NT2/D1 (cell line): ENCODE measurements around the gene ALDH16A1.

Experiments
- DNase-seq: peaks from one replicate; pipeline ENCODE4 v3.0.0-alpha.2; 2011; ENCODE audit warnings: low read depth, low spot score
- H3K27me3 ChIP-seq: 2 replicates; pipeline ENCODE4 v1.6.0; 2011; ENCODE audit warnings: mild to moderate bottlenecking; ENCODE audit not compliant: insufficient read length, insufficient read depth
- H3K36me3 ChIP-seq: 2 replicates; pipeline ENCODE4 v1.6.1; 2011; ENCODE audit warnings: mild to moderate bottlenecking, low read length, mixed read lengths; ENCODE audit not compliant: insufficient read depth, insufficient read length
- H3K4me1 ChIP-seq: 2 replicates; pipeline ENCODE4 v1.5.1; 2011; ENCODE audit not compliant: insufficient read depth, insufficient read length
- H3K4me3 ChIP-seq: 2 replicates; pipeline ENCODE4 v1.5.1; 2011; ENCODE audit warnings: low read depth; ENCODE audit not compliant: insufficient read length
- H3K9ac ChIP-seq: 2 replicates; pipeline ENCODE4 v1.6.0; 2011; ENCODE audit warnings: low read depth; ENCODE audit not compliant: insufficient read length
- H3K9me3 ChIP-seq: 2 replicates; pipeline ENCODE4 v1.5.1; 2011; ENCODE audit warnings: mild to moderate bottlenecking, low read length; ENCODE audit not compliant: insufficient read depth
- SUZ12 ChIP-seq: IDR thresholded peaks from 2 replicates; pipeline ENCODE4 v1.6.1; 2011; ENCODE audit not compliant: insufficient read length, insufficient read depth; ENCODE audit errors: extremely low read depth
- YY1 ChIP-seq: IDR thresholded peaks from 2 replicates; pipeline ENCODE4 v1.6.1; 2011; ENCODE audit not compliant: insufficient read length, insufficient read depth
- ZNF274 ChIP-seq: IDR thresholded peaks from 2 replicates; pipeline ENCODE4 v1.6.1; 2011; ENCODE audit warnings: mild to moderate bottlenecking, low read depth, low read length

Gene ALDH16A1

GRCh38 chr19:49423985-49424303, 29.1 kb upstream of the ALDH16A1 start:
- TF ChIP-seq YY1 (no peak), SUZ12 (no peak), ZNF274 (no peak)
- no peak for DNase-seq
- peak overlapping the region; percentile 2 for H3K9ac ChIP-seq
- no peak overlapping the region for H3K4me3 ChIP-seq
- no peaks in the 10 kb centered on the region for H3K9me3 ChIP-seq
- peaks cover 11% of the 10 kb centered on the region for H3K4me1 ChIP-seq
- H3K27me3 ChIP-seq = peaks cover 64% of the 10 kb centered on the region
- no peaks in the 10 kb centered on the region for H3K36me3 ChIP-seq

GRCh38 chr19:49425178-49425577, 27.8 kb upstream of the ALDH16A1 start, which contains the start of gene GFY:
Gene GFY, plus strand, starts transcription at chr19:49425388. Its CDS starts 1,043 bp downstream, at chr19:49426431.
- TF ChIP-seq SUZ12 (no peak), YY1 (no peak), ZNF274 (no peak)
- Histone ChIP-seq H3K4me1 (peaks cover 11% of the 10 kb centered on the region), H3K27me3 (peaks cover 69% of the 10 kb centered on the region), H3K9ac (no peak within 1 kb of the TSS), H3K36me3 (no peaks in the 10 kb centered on the region), H3K4me3 (peak within 1 kb of the TSS; percentile 5), H3K9me3 (no peaks in the 10 kb centered on the region)
- no peak for DNase-seq

- no peak for DNase-seq
- TF ChIP-seq ZNF274 = no peak
- TF ChIP-seq YY1 = no peak
- no peak for TF ChIP-seq SUZ12
- Histone ChIP-seq H3K4me1 (peaks cover 7% of the 10 kb centered on the region), H3K4me3 (peak overlapping the region; percentile 5), H3K27me3 (peaks cover 68% of the 10 kb centered on the region), H3K9ac (no peak overlapping the region), H3K36me3 (no peaks in the 10 kb centered on the region), H3K9me3 (no peaks in the 10 kb centered on the region)
Measured at GRCh38 chr19:49425922-49426592, 27.0 kb upstream of the ALDH16A1 start.

- DNase-seq = no peak
- Histone ChIP-seq H3K9me3 (no peaks in the 10 kb centered on the region), H3K4me1 (peaks cover 7% of the 10 kb centered on the region), H3K9ac (no peak overlapping the region), H3K36me3 (no peaks in the 10 kb centered on the region), H3K27me3 (peaks cover 63% of the 10 kb centered on the region), H3K4me3 (no peak overlapping the region)
- no peak for TF ChIP-seq ZNF274
- no peak for TF ChIP-seq YY1
- no peak for TF ChIP-seq SUZ12
Measured at GRCh38 chr19:49427339-49427738, 25.7 kb upstream of the ALDH16A1 start.

GRCh38 chr19:49427855-49428546, 25.0 kb upstream of the ALDH16A1 start:
- Histone ChIP-seq H3K27me3 (peaks cover 63% of the 10 kb centered on the region), H3K4me1 (peaks cover 5% of the 10 kb centered on the region), H3K9ac (peak overlapping the region; percentile 56), H3K4me3 (peak overlapping the region; percentile 45), H3K9me3 (no peaks in the 10 kb centered on the region), H3K36me3 (no peaks in the 10 kb centered on the region)
- no peak for TF ChIP-seq ZNF274
- no peak for TF ChIP-seq YY1
- no peak for TF ChIP-seq SUZ12
- no peak for DNase-seq

- Histone ChIP-seq H3K9ac (peak overlapping the region; percentile 56), H3K4me3 (no peak overlapping the region), H3K27me3 (peaks cover 63% of the 10 kb centered on the region), H3K36me3 (no peaks in the 10 kb centered on the region), H3K9me3 (no peaks in the 10 kb centered on the region), H3K4me1 (peaks cover 5% of the 10 kb centered on the region)
- no peak for DNase-seq
- TF ChIP-seq ZNF274 = no peak
- TF ChIP-seq SUZ12 = no peak
- no peak for TF ChIP-seq YY1
Measured at GRCh38 chr19:49428547-49429451, 24.2 kb upstream of the ALDH16A1 start.

- Histone ChIP-seq H3K36me3 (no peaks in the 10 kb centered on the region), H3K4me3 (no peak overlapping the region), H3K9me3 (no peaks in the 10 kb centered on the region), H3K4me1 (peaks cover 5% of the 10 kb centered on the region), H3K9ac (peak overlapping the region; percentile 42), H3K27me3 (peaks cover 51% of the 10 kb centered on the region)
- no peak for TF ChIP-seq SUZ12
- TF ChIP-seq ZNF274 = no peak
- no peak for TF ChIP-seq YY1
- DNase-seq = no peak
Measured at GRCh38 chr19:49430172-49430677, 22.8 kb upstream of the ALDH16A1 start.
